GM19328 (cell line): ENCODE data around the gene XKRX.
A peak's percentile ranks its signal among the peaks of the same experiment; 100 is the strongest.

Experiments
- ATAC-seq: cut with Tn5 transposase; IDR thresholded peaks from one replicate; pipeline ENCODE4 v1.9.1; 2021; ENCODE audit warnings: mild to moderate bottlenecking, moderate library complexity; ENCODE audit not compliant: unreplicated experiment

XKRX gene

GRCh38 chrX:100928660-100929613 is at the start of gene XKRX:
Gene XKRX, minus strand, starts transcription at chrX:100928917. Its CDS starts 613 bp downstream, at chrX:100928304.
- ATAC-seq = peak; percentile 55

GRCh38 chrX:100976211-100976610 is 47.5 kb upstream of the XKRX start:
- no peak for ATAC-seq

GRCh38 chrX:100975212-100975611 is 46.5 kb upstream of the XKRX start:
- no peak for ATAC-seq

GRCh38 chrX:100973411-100973810 is 44.7 kb upstream of the XKRX start:
- no peak for ATAC-seq

- no peak for ATAC-seq
These were observed 41.2 kb upstream of the XKRX start for GRCh38 chrX:100969936-100970335.

GRCh38 chrX:100969408-100969807 is 40.7 kb upstream of the XKRX start, which contains the start of gene ARL13A:
Gene ARL13A, plus strand, starts transcription at chrX:100969708. Its CDS starts 3,982 bp downstream, at chrX:100973690.
- ATAC-seq = no peak

- no peak for ATAC-seq
These were observed 35.6 kb upstream of the XKRX start for GRCh38 chrX:100964362-100964761.

- ATAC-seq = no peak
These were observed 34.1 kb upstream of the XKRX start for GRCh38 chrX:100962811-100963210.

- no peak for ATAC-seq
These were observed 19.8 kb upstream of the XKRX start for GRCh38 chrX:100948557-100948956.

- no peak for ATAC-seq
These were observed 17.7 kb upstream of the XKRX start for GRCh38 chrX:100946299-100946927.

- ATAC-seq = no peak
These were observed 15.9 kb upstream of the XKRX start for GRCh38 chrX:100944601-100945000.

- ATAC-seq = no peak
These were observed 10.6 kb upstream of the XKRX start for GRCh38 chrX:100939333-100939732.

GRCh38 chrX:100935767-100936166 is 7.0 kb upstream of the XKRX start:
- no peak for ATAC-seq

GRCh38 chrX:100931925-100932285 is 3.2 kb upstream of the XKRX start:
- ATAC-seq = peak; percentile 13

- peak; percentile 63 for ATAC-seq
These were observed 2.7 kb upstream of the XKRX start for GRCh38 chrX:100931218-100931924.

- no peak for ATAC-seq
These were observed 2.3 kb downstream of the XKRX start for GRCh38 chrX:100926453-100926852.

GRCh38 chrX:100924375-100924774 is 4.3 kb downstream of the XKRX start:
- ATAC-seq = no peak

GRCh38 chrX:100915562-100915961 is 13.2 kb downstream of the XKRX start:
- ATAC-seq = no peak

GRCh38 chrX:100913111-100913510 is 15.6 kb downstream of the XKRX start:
- no peak for ATAC-seq

GRCh38 chrX:100911731-100912130 is 17.0 kb downstream of the XKRX start:
- ATAC-seq = no peak

- ATAC-seq = no peak
These were observed 23.1 kb downstream of the XKRX start for GRCh38 chrX:100905620-100906019.
